Fibroblast of lung (primary cell): ENCODE results near the gene DIS3L2. TPM values are rescaled to one million over a fixed set of nuclear protein-coding genes. Genes with fewer than 3 reads are reported as not detected.

Source experiments
- DNase-seq, 2 donors: peaks; one replicate each; pipeline versions ENCODE4 v3.0.0 to v3.0.0-alpha.2; 2010; ENCODE audit warnings: low read depth in 2 of 2
- H2AFZ ChIP-seq: 2 replicates; pipeline ENCODE4 v1.5.1; 2012; ENCODE audit warnings: low read length, control low read depth, inconsistent platforms
- H3K27ac ChIP-seq: 2 replicates; pipeline ENCODE4 v1.5.1; 2011; ENCODE audit warnings: low read length, control low read depth; ENCODE audit not compliant: insufficient read depth
- H3K27me3 ChIP-seq: 2 replicates; pipeline ENCODE4 v1.5.1; 2011; ENCODE audit warnings: mild to moderate bottlenecking, low read length; ENCODE audit not compliant: control insufficient read depth, insufficient read depth
- H3K36me3 ChIP-seq: 2 replicates; pipeline ENCODE4 v1.5.1; 2011; ENCODE audit warnings: low read length; ENCODE audit not compliant: control insufficient read depth, insufficient read depth
- H3K4me1 ChIP-seq: 2 replicates; pipeline ENCODE4 v1.5.1; 2011; ENCODE audit warnings: low read length; ENCODE audit not compliant: control insufficient read depth, insufficient read depth; ENCODE audit errors: extremely low read depth
- H3K4me2 ChIP-seq: 2 replicates; pipeline ENCODE4 v1.5.1; 2011; ENCODE audit warnings: low read length, control low read depth; ENCODE audit not compliant: insufficient read depth; ENCODE audit errors: extremely low read depth
- H3K4me3 ChIP-seq, 4 experiments: fragments of 200-600 bp in 1 of 4; sonication (generic) in 1 of 4; replicated peaks in 1 of 4; 2 replicates each; pipeline ENCODE4 v1.5.1; 2011 to 2016; ENCODE audit warnings: low read length in 4 of 4, low read depth in 3 of 4, mild to moderate bottlenecking in 3 of 4, control low read depth in 2 of 4, inconsistent platforms in 1 of 4, mixed read lengths in 1 of 4; ENCODE audit not compliant: insufficient read depth in 1 of 4; ENCODE audit errors: control extremely low read depth in 1 of 4
- H3K79me2 ChIP-seq: 2 replicates; pipeline ENCODE4 v1.5.1; 2012; ENCODE audit warnings: mild to moderate bottlenecking, low read length, inconsistent platforms; ENCODE audit not compliant: control insufficient read depth, insufficient read depth
- H3K9ac ChIP-seq: 2 replicates; pipeline ENCODE4 v1.5.1; 2011; ENCODE audit warnings: mild to moderate bottlenecking, low read length, control low read depth; ENCODE audit not compliant: insufficient read depth
- H3K9me3 ChIP-seq: 2 replicates; pipeline ENCODE4 v1.5.1; 2012; ENCODE audit warnings: low read depth, low read length; ENCODE audit not compliant: control insufficient read depth, insufficient read depth
- H4K20me1 ChIP-seq: 2 replicates; pipeline ENCODE4 v1.5.1; 2011; ENCODE audit warnings: low read length; ENCODE audit not compliant: control insufficient read depth, insufficient read depth; ENCODE audit errors: extremely low read depth
- CTCF ChIP-seq, 2 donors: IDR thresholded peaks in 1 of 2; conservative IDR thresholded peaks in 1 of 2; 1 replicate in 1 of 2; 2 replicates in 1 of 2; pipeline ENCODE4 v1.5.1; 2011 to 2012; ENCODE audit warnings: low read length in 2 of 2, control low read depth in 1 of 2, inconsistent platforms in 1 of 2, low read depth in 1 of 2, mild to moderate bottlenecking in 1 of 2
- EZH2 ChIP-seq: IDR thresholded peaks from 2 replicates; pipeline ENCODE4 v1.5.1; 2012; ENCODE audit warnings: low read length, control low read depth, mild to moderate bottlenecking; ENCODE audit errors: missing control alignments
- polyA plus RNA-seq, 2 donors: library from polyadenylated mRNA; depleted of rRNA in 1 of 2; stranded (reverse) in 1 of 2; unstranded in 1 of 2; fragments of >200 nt; gene quantifications; 2 replicates each; pipeline ENCODE4 v1.2.1, GENCODE V29; 2011 to 2012; ENCODE audit warnings: missing spikeins in 1 of 2
- total RNA-seq: library from RNA; depleted of rRNA; stranded (reverse); fragments of >200 nt; gene quantifications from 2 replicates; pipeline ENCODE4 v1.2.1, GENCODE V29; 2014

The DIS3L2 gene
- total and polyA plus RNA-seq, 2 donors (not counting 1 experiment from before 2014, with no cell fraction given): 5.2 to 15.2 TPM

- H3K79me2 ChIP-seq: no peaks in the 10 kb centered on the region
- no peaks in the 10 kb centered on the region for H3K27me3 ChIP-seq
- H3K9ac ChIP-seq: no peak overlapping the region
- TF ChIP-seq CTCF (conservative IDR thresholded peaks at IDR 0.05 in 1 of 2, IDR thresholded peaks at IDR 0.05 in 1 of 2; ENCODE audit: low read depth in 1 of 2, low read length in 2 of 2): no peak
- no peak for TF ChIP-seq EZH2
- no peaks in the 10 kb centered on the region for H4K20me1 ChIP-seq
- no peak overlapping the region for H2AFZ ChIP-seq
- DNase-seq: no peak
- H3K27ac ChIP-seq: no peak overlapping the region
- no peak overlapping the region for H3K4me2 ChIP-seq
- H3K9me3 ChIP-seq: no peaks in the 10 kb centered on the region
- H3K4me1 ChIP-seq: no peaks in the 10 kb centered on the region
- H3K36me3 ChIP-seq: no peaks in the 10 kb centered on the region
- no peak overlapping the region for H3K4me3 ChIP-seq
These were observed 76.9 kb downstream of the DIS3L2 start for GRCh38 chr2:232038251-232038880.

GRCh38 chr2:232038881-232039485 is 77.5 kb downstream of the DIS3L2 start:
- Histone ChIP-seq H3K36me3 (no peaks in the 10 kb centered on the region), H2AFZ (no peak overlapping the region), H3K27me3 (no peaks in the 10 kb centered on the region), H3K4me1 (no peaks in the 10 kb centered on the region), H3K9ac (no peak overlapping the region), H3K79me2 (no peaks in the 10 kb centered on the region), H3K9me3 (no peaks in the 10 kb centered on the region), H3K27ac (no peak overlapping the region), H4K20me1 (no peaks in the 10 kb centered on the region), H3K4me3 (no peak overlapping the region), H3K4me2 (no peak overlapping the region)
- no peak for TF ChIP-seq CTCF (conservative IDR thresholded peaks at IDR 0.05 in 1 of 2, IDR thresholded peaks at IDR 0.05 in 1 of 2; ENCODE audit: low read depth in 1 of 2, low read length in 2 of 2)
- no peak for TF ChIP-seq EZH2
- DNase-seq: no peak

GRCh38 chr2:232042911-232043574 is 81.5 kb downstream of the DIS3L2 start:
- peak in 1 of 2 donors; percentile 53 for DNase-seq
- no peaks in the 10 kb centered on the region for H4K20me1 ChIP-seq
- no peak for TF ChIP-seq EZH2
- TF ChIP-seq CTCF (conservative IDR thresholded peaks at IDR 0.05 in 1 of 2, IDR thresholded peaks at IDR 0.05 in 1 of 2; ENCODE audit: low read depth in 1 of 2, low read length in 2 of 2): no peak

More at GRCh38 chr2:232042911-232043574, 81.5 kb downstream of the DIS3L2 start:
- Histone ChIP-seq H3K36me3 (no peaks in the 10 kb centered on the region), H3K4me1 (no peaks in the 10 kb centered on the region), H3K79me2 (no peaks in the 10 kb centered on the region), H3K9me3 (no peaks in the 10 kb centered on the region), H3K4me3 (no peak overlapping the region), H3K4me2 (no peak overlapping the region), H3K9ac (no peak overlapping the region), H2AFZ (no peak overlapping the region), H3K27ac (no peak overlapping the region), H3K27me3 (no peaks in the 10 kb centered on the region)
